ENCODE data around the gene SYPL2.
"Not testable (repeated sequence)": the region's sequence is repeated elsewhere in the genome, so short reads cannot be mapped to it uniquely, and the experiment has no call there.

- TF ChIP-seq CTCF, POLR2A (IDR thresholded peaks at IDR 0.05): not testable (repeated sequence)
Observed at GRCh38 chr1:109445949-109446695, 20.2 kb upstream of the SYPL2 start.

All from esophagus squamous epithelium (tissue), 4 donors.